Heart left ventricle (tissue), 16 donors: ENCODE data around the gene KIRREL1. TPM values are rescaled to one million over a fixed set of nuclear protein-coding genes. Genes with fewer than 3 reads are reported as not detected.

Experiments used
- ATAC-seq, 4 donors: fragments of 200-7000 bp; cut with Tn5 transposase; one replicate each; pipeline ENCODE4 v1.9.1; 2020 to 2022; ENCODE audit warnings: moderate library complexity in 4 of 4, mild to moderate bottlenecking in 3 of 4, moderate number of reproducible peaks in 1 of 4
- DNase-seq, 5 donors: peaks; one replicate each; pipeline ENCODE4 v3.0.0-alpha.2; 2020
- H3K27ac ChIP-seq, 12 donors: fragments of 200-600 bp; sonication (generic) in 4 of 12; one replicate each; pipeline versions ENCODE4 v1.5.0 to v1.8.0; 2016 to 2022; ENCODE audit warnings: mild to moderate bottlenecking in 2 of 12
- H3K27me3 ChIP-seq, 9 donors: fragments of 200-600 bp; sonication (generic) in 2 of 9; one replicate each; pipeline versions ENCODE4 v1.5.1 to v1.8.0; 2016 to 2022; ENCODE audit warnings: mild to moderate bottlenecking in 3 of 9
- H3K36me3 ChIP-seq, 9 donors: fragments of 200-600 bp; sonication (generic) in 2 of 9; one replicate each; pipeline versions ENCODE4 v1.5.0 to v1.8.0; 2018 to 2022; ENCODE audit warnings: mild to moderate bottlenecking in 2 of 9
- H3K4me1 ChIP-seq, 12 donors: fragments of 200-600 bp; sonication (generic) in 4 of 12; one replicate each; pipeline versions ENCODE4 v1.5.0 to v1.8.0; 2016 to 2022; ENCODE audit warnings: mild to moderate bottlenecking in 3 of 12
- H3K4me3 ChIP-seq, 12 donors: fragments of 200-600 bp; sonication (generic) in 4 of 12; one replicate each; pipeline versions ENCODE4 v1.5.0 to v1.8.0; 2017 to 2022; ENCODE audit warnings: mild to moderate bottlenecking in 9 of 12, moderate library complexity in 4 of 12
- H3K9me3 ChIP-seq, 12 donors: fragments of 200-600 bp; sonication (generic) in 4 of 12; one replicate each; pipeline versions ENCODE4 v1.5.0 to v1.8.0; 2016 to 2022; ENCODE audit warnings: mild to moderate bottlenecking in 1 of 12
- CTCF ChIP-seq, 12 donors: fragments of 200-600 bp; sonication (generic) in 4 of 12; IDR thresholded peaks; one replicate each; pipeline versions ENCODE4 v1.5.0 to v1.8.0; 2018 to 2022; ENCODE audit warnings: antibody characterized with exemption in 12 of 12, mild to moderate bottlenecking in 5 of 12
- POLR2A ChIP-seq, 2 donors: fragments of 450-650 bp; IDR thresholded peaks; one replicate each; pipeline ENCODE4 v1.6.1; 2017; ENCODE audit warnings: antibody characterized with exemption in 2 of 2, mild to moderate bottlenecking in 2 of 2, moderate library complexity in 2 of 2
- WGBS, 4 donors: extraction: QIAGEN DNeasy Blood & Tissue Kit in 2 of 4; methylation state at CpG; one replicate each; pipeline versions ENCODE4 v1.1.5 to v1.1.7; 2013 to 2018; 5-methylcytosine and 5-hydroxymethylcytosine counted together
- intact Hi-C, 10 donors: fragments of 100-400 bp; cut with DNase I; formaldehyde crosslinking; loops; one replicate each; pipeline versions ENCODE4 v1.11.1 to v1.14.2; 2022
- polyA plus RNA-seq, 2 donors: library from polyadenylated mRNA; stranded (reverse); fragments of 200-250 nt; gene quantifications; one replicate each; pipeline ENCODE4 v1.2.3, GENCODE V29; 2013
- total RNA-seq, 9 donors: library from RNA; depleted of rRNA in 2 of 9; stranded (reverse); fragments of >200 nt in 2 of 9; fragmentation: NEBNext Ultra II Directional in 3 of 9; extraction: Animal tissue kit (Norgen Biotek cat#: 25700) in 3 of 9; gene quantifications; one replicate each; pipeline versions ENCODE4 v1.1.0 to v1.2.4, GENCODE V29; 2016 to 2023
- donor health status: ischemic (EF 13 %, LVEDD 7.1; RV severe dilation, severe dysfunction).
- donor health status: healthy with polysubstance abuse.
- donor health status: DM: no; HTN: yes; CAD: no.
- donor health status: DM: no; HTN: no; CAD: no.
- donor health status: ischemic (EF 25% LVEDD 6.9; RV normal size, moderate dysfunction).
- donor health status: ischemic (EF 25% LVEDD 5.7; RV mildly dilated, moderate dysfunction).
- donor health status: healthy.
- donor health status: DM: yes; HTN: yes; CAD: no.
- donor health status: ischemic (EF 35%, LVEDD 5.7; RV mildly dilated, moderate dysfunction).
- donor health status: nonischemic (EF 11% LVEDD 7.7; RV severe dilation, severe dysfunction).
- donor health status: DM: yes; HTN: yes; CAD: no.
- donor health status: PGD.
- donor health status: ischemic (EF 29% LVEDD 5.4; RV normal size, mild dysfunction).
- donor health status: nonischemic (EF 23%, LVEDD 6.1; RV moderate dilation, normal function).

The KIRREL1 gene
- total and polyA plus RNA-seq, 11 donors, result 3.2 to 22.7 (median 8.2) TPM

- Histone ChIP-seq H3K4me1 (peaks cover 0 to 59% (median 12%) of the 10 kb centered on the region in 12 donors), H3K27me3 (no peaks in the 10 kb centered on the region), H3K36me3 (peaks cover 0 to under 1% (median 0%) of the 10 kb centered on the region in 9 donors), H3K27ac (no peak overlapping the region), H3K9me3 (no peaks in the 10 kb centered on the region), H3K4me3 (no peak overlapping the region)
- no peak for TF ChIP-seq CTCF (IDR thresholded peaks at IDR 0.05)
- no peak for TF ChIP-seq POLR2A (IDR thresholded peaks at IDR 0.05)
- no peak for DNase-seq
- ATAC-seq, result peak in 1 of 4 donors; percentile 33
- WGBS, 4 donors, result 57 to 74% (median 70%) methylated on average over 12 of the region's 12 CpGs
- intact Hi-C loops, result no loop called here
Measured at GRCh38 chr1:158068918-158069317, 75.5 kb downstream of the KIRREL1 start.

- no peak overlapping the region for H3K27ac ChIP-seq
- WGBS, 4 donors, result 57 to 75% (median 68%) methylated on average over 14 of the region's 14 CpGs
- no peak overlapping the region for H3K4me3 ChIP-seq
- H3K27me3 ChIP-seq, result no peaks in the 10 kb centered on the region
- intact Hi-C loops, result no loop called here
- TF ChIP-seq POLR2A (IDR thresholded peaks at IDR 0.05), result no peak
- TF ChIP-seq CTCF (IDR thresholded peaks at IDR 0.05), result no peak
- peaks cover 0 to 57% (median 12%) of the 10 kb centered on the region in 12 donors for H3K4me1 ChIP-seq
- no peaks in the 10 kb centered on the region for H3K9me3 ChIP-seq
- peaks cover 0 to 2% (median 0%) of the 10 kb centered on the region in 9 donors for H3K36me3 ChIP-seq
- DNase-seq (no peak), ATAC-seq (no peak)
Measured at GRCh38 chr1:158071138-158071537, 77.7 kb downstream of the KIRREL1 start.

- H3K4me1 ChIP-seq, result peaks cover 0 to 22% (median 9%) of the 10 kb centered on the region in 12 donors
- no peaks in the 10 kb centered on the region for H3K9me3 ChIP-seq
- H3K36me3 ChIP-seq, result peaks cover 0 to 33% (median 13%) of the 10 kb centered on the region in 9 donors
- WGBS, 4 donors, result 79 to 83% (median 80%) methylated on average over 9 of the region's 9 CpGs
- ATAC-seq (no peak), DNase-seq (no peak)
- TF ChIP-seq CTCF (IDR thresholded peaks at IDR 0.05) (no peak), POLR2A (IDR thresholded peaks at IDR 0.05) (no peak)
- H3K27ac ChIP-seq, result no peak overlapping the region
- no peak overlapping the region for H3K4me3 ChIP-seq
- intact Hi-C loops, result no loop called here
- H3K27me3 ChIP-seq, result no peaks in the 10 kb centered on the region
Measured at GRCh38 chr1:158075078-158075477, 81.6 kb downstream of the KIRREL1 start.

- Histone ChIP-seq H3K27me3 (no peaks in the 10 kb centered on the region), H3K36me3 (peaks cover 0 to 45% (median 16%) of the 10 kb centered on the region in 9 donors), H3K9me3 (no peaks in the 10 kb centered on the region), H3K4me1 (peaks cover 0 to 10% (median under 1%) of the 10 kb centered on the region in 12 donors), H3K27ac (no peak overlapping the region), H3K4me3 (no peak overlapping the region)
- 53 to 59% (median 57%) methylated on average over 6 of the region's 6 CpGs for WGBS, 4 donors
- no peak for ATAC-seq
- intact Hi-C loops, result no loop called here
- no peak for DNase-seq
- TF ChIP-seq CTCF (IDR thresholded peaks at IDR 0.05), result no peak
Measured at GRCh38 chr1:158076441-158076840, 83.0 kb downstream of the KIRREL1 start.
